ENCODE results near the gene ANKS4B.
"Not testable (repeated sequence)": the region's sequence is repeated elsewhere in the genome, so short reads cannot be mapped to it uniquely, and the experiment has no call there.

Gene ANKS4B

GRCh38 chr16:21218153-21218552, 15.3 kb upstream of the ANKS4B start:
- no peak for DNase-seq (ENCODE audit: low spot score)

DNA sequence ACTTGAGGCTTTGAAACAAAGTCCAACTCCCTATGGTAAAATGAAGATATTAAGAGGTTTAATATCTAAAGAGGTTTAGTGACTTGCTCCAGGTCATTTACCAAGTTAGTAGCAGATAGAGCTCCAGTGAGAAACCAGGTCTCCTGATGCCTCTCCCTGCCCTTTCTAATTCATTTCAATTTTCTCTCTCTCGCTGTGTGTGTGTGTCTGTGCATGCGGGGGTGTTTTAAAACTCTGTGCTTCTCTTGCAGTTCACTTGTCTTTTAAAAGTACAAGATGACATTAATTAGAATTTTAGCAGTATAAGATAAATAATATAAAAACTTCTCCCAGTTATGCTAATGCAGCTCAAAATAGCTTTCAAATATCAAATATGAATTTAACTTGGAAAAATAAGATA, 13.9 kb upstream of the ANKS4B start:
- no peak for DNase-seq (ENCODE audit: low spot score)

DNA sequence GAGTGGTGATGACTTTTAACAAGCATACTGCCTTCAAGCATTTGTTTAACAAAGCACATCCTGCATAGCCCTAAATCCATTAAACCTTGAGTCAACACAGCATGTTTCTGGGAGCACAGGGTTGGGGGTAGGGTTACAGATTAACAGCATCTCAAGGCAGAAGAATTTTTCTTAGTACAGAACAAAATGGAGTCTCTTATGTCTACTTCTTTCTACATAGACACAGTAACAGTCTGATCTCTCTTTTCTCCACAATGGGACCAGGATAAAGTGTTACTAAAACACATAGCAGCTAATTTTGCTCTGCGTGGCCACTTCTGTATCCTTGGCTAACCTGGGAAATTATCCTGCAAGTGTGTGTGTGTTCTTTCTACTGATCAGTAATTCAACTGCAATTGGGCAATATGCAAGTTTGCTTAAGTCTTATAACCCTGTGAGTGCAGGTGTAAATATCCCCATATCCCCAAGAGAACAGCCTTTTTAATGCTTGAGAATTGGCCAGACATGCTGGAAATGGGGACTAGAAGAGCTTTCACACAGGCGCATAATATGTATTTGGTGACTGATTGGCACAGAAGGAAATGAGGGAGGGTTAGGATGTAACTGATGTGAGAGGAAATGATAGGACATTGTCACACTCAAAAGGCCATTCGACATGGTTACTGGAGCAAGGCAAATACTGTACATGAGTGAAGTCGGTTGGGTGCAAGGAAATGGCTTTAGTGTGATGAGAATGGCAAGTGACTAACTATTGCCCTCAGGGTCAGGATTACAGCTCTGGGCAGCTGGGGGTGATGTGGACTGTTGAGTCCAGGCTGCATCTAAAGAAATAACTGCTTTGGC, 10.8 kb upstream of the ANKS4B start:
- DNase-seq (ENCODE audit: low spot score), result no peak

GRCh38 chr16:21223787-21224186, 9.7 kb upstream of the ANKS4B start:
- DNase-seq (ENCODE audit: low spot score), result no peak

- DNase-seq (ENCODE audit: low spot score), result no peak
These were observed 8.7 kb upstream of the ANKS4B start for GRCh38 chr16:21224800-21225199.

- DNase-seq (ENCODE audit: low spot score), result no peak
These were observed 6.8 kb upstream of the ANKS4B start for GRCh38 chr16:21226749-21227148.

- DNase-seq (ENCODE audit: low spot score), result no peak
These were observed 5.6 kb upstream of the ANKS4B start for GRCh38 chr16:21227866-21228265.

- no peak for DNase-seq (ENCODE audit: low spot score)
These were observed 5.1 kb upstream of the ANKS4B start for GRCh38 chr16:21228361-21228872.

GRCh38 chr16:21233045-21233520, 416 bp upstream of the ANKS4B start:
- no peak for DNase-seq (ENCODE audit: low spot score)

GRCh38 chr16:21235199-21235585, 1.7 kb downstream of the ANKS4B start:
- no peak for DNase-seq (ENCODE audit: low spot score)

- no peak for DNase-seq (ENCODE audit: low spot score)
These were observed 3.3 kb downstream of the ANKS4B start for GRCh38 chr16:21236831-21237230.

DNA sequence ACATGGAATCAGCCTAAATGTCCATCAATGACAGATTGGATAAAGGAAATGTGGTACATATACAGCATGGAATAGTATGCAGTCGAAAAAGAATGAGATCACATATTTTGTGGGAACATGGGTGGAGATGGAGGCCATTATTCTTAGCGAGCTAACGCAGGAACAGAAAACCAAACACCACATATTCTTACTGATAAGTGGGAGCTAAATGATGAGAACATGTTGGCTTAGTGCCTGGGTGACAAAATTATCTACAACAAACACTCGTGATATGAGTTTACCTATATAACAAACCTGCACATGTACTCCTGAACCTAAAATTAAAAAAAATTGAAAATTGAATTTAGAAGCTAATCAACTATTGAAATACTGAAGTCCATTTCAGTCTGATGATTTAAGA, 6.1 kb downstream of the ANKS4B start:
- DNase-seq (ENCODE audit: low spot score), result no peak

- no peak for DNase-seq (ENCODE audit: low spot score)
These were observed 9.3 kb downstream of the ANKS4B start for GRCh38 chr16:21242756-21243155.

- no peak for DNase-seq (ENCODE audit: low spot score)
These were observed 11.2 kb downstream of the ANKS4B start for GRCh38 chr16:21244518-21245215.

DNA sequence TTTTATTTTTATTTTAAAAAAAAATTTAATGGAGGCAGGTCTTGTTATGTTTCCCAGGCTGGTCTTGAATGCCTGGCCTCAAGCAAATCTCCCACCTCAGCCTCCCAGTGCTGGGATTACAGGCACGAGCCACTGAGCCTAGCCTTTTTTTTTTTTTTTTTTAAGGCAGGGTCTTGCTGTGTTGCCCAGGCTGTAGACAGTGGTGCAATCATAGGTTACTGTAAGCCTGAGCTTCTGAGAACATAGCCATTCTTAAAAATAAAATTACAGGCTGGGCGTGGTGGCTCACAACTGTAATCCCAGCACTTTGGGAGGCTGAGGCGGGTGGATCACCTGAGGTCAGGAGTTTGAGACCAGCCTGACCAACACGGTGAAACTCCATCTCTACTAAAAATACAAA, 14.7 kb downstream of the ANKS4B start:
- DNase-seq (ENCODE audit: low spot score), result not testable (repeated sequence)

- DNase-seq (ENCODE audit: low spot score), result no peak
These were observed 16.8 kb downstream of the ANKS4B start for GRCh38 chr16:21250072-21250923.

GRCh38 chr16:21253470-21253869, 20.0 kb downstream of the ANKS4B start:
- no peak for DNase-seq (ENCODE audit: low spot score)

DNA sequence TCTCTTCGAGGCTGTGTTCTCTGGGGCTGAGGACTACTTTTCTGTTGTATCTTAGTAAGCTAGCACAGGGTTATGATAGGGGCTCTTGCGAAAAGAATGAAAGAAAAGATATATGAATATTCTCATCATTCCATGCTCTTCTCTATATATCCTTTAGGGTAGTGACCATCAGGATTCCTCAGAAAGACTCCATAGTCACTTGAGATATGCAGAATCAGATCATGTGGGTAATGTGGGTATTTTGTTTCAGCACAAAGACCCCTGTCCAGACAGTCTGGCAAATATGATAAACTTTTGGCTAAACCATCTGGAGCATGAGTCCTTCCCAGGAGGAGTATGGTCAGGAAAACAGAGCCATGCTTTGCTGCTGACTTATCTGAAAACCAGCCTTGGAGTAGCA, 23.1 kb downstream of the ANKS4B start:
- no peak for DNase-seq (ENCODE audit: low spot score)

GRCh38 chr16:21257284-21257683, 23.8 kb downstream of the ANKS4B start:
- DNase-seq (ENCODE audit: low spot score), result no peak

DNA sequence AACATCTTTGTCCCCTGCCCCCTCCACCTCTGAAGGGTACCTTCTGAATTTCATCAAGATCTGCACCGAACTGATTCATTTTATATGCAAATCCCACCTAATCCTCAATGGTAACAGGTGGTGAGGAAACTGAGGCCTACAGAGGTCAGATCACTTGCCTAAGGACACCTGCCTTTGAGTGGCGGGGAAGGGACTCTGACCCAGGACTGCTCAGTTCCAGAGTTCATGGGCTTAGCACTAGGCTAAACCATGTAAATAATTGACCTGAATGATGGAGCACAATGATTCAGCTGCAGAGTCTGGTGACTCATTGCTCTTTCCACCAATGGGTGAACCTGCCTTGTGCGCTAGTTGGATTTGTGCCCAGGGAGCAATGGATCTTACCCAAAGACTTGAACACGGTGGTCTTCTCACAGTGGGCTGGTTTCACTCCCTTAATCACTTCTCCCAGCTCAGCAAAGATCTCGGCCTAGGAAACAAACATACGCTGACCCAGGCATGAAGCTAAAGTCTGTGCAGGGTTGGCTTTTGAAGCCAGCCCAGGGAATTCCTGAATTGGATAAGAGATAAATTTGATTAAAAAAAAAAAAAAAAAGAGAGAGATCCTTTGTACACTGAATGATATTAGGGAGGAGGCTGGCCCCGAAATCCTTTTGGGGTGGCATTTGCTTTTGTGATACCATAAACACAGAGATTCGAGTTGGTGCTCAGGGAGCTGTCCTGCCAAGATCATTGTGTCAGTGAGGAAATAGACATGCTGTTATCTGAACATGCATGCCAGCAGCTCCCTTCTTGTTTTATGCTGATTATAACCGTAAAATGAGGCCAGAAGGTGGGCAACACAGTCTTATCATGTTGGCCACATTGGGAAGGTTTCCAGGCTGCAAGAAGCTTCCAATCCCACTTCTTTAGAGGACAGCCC, 27.6 kb downstream of the ANKS4B start:
- peak; percentile 15 for DNase-seq (ENCODE audit: low spot score)

Measured in kidney capillary endothelial cell (primary cell).